NCI-H446 treated with DMSO at 0.1 percent for 48 hours (cell line): ENCODE results near the gene WTIP.
"Not testable (repeated sequence)": the region's sequence is repeated elsewhere in the genome, so short reads cannot be mapped to it uniquely, and the experiment has no call there.

ENCODE experiments used
- DNase-seq: peaks from one replicate; lab custom pipeline; 2025; lab: John Stamatoyannopoulos, UW

Gene WTIP

DNA sequence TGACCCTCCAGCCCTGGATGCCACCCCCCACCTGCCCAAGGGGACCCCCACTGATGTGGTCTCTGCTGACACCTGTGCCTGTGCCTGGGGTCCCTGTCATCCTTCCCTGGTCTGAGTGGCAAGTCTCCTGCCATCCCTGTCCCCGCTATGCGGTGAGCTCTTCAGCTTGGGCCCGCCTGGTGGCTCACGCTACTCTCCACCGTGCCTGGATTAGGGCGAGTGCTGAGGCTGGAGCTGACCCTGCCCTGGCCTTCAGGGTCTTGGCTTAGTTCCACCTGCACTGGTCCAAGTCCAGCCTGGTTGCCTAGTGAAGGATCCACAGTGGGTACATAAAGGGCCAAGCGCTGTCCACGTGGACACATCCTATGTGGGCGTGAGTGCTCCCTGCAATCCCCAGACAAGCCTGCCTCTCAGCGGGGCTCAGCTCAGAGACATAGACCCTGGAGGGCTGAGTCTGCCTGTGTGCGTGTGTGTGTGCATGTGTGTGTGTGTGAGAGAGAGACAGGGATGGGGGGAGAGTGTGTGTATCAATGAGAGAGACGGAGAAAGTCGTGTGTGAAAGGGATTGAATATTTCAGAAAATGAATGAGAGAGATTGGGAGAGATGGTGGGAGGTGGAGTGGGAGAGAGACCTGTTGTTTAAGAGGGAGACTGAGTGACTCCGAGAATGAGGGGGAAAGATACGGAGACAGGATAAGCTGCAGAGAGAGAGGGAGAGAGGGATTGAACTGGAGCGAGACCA lies 22.1 kb downstream of the WTIP start:
- DNase-seq, result no peak

DNA sequence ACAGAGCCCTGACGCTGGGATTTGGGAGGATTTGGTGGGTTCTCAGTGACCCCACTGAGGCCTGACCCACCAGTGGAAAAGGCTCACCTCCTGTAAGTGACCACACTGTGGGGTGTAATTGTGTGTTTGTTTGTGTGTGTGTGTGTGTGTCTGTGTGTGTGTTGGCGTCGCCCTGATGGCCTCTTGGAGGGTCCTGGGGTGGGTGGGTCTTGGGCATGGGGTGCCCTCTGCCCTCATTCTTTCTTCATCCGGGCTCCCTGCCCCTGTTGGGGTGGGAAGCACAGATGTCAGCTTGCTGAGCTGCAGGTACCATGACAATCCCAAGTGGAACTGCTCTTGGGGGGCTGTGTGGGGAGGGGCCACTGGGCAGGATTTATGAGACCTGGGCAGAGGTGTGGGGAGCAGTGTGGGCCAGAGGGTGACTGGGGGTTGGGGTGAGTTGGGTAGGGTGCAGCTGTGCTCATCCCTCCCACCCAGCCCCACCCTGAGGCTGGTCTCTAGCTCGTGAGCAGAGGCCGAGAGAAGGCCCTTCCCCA lies 22.8 kb downstream of the WTIP start:
- DNase-seq, result no peak

DNA sequence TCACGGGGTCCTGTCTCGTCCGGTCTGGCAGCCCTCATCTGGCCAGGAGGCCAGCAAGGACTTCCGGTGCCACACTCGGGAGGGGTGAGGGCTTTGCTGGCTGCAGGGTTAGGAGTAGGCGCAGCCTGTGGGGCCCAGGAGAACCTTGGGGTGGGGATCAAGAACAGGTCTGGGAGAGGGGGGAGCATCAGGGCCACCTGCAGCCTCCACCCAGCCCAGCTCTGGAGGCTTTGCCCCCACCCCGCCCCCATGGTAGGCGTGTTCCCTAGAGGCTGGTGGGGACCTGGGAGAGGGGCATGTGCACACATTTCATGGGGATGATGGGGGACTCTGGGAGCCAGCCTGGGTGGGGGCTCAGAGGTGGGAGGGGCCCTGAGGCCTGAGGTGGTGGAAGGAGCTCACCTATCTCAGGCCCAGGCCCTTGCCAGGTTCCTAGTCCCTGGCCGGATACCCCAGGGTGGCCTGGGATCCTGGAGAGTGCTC lies 23.3 kb downstream of the WTIP start:
- DNase-seq, result no peak

DNA sequence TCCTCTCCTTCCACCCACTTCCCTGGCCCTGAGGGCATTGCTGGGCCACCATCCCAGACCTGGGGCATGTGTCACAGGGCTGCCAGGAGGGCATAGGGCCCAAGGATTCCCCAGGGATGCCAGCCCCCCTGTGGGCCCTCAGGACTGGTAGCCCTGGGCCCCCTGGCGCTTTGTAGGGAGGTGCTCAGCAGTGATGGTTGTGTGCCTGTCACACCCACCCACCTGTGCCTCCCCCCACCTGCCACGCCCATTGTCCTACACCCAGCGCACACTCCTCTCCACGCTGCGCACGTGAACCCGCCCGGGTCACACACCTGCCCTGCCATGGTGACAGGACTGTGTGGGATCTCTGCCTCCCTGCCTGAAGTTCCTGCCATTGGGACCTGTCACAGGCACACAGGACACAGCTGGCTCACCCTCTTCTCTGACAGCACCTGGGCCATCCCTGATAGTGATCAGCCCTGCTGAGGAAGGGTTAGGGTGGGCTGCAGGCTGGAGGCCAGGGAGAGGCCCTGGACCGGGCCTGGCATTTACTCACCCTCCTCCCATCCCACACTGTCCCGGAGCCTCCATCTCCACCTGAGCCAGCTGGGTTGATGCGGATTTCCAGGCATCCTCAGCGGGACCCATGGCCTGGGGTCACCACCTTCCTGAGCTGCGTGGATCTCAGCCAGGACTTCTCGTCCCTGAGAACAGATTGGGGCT lies 23.9 kb downstream of the WTIP start:
- no peak for DNase-seq

DNA sequence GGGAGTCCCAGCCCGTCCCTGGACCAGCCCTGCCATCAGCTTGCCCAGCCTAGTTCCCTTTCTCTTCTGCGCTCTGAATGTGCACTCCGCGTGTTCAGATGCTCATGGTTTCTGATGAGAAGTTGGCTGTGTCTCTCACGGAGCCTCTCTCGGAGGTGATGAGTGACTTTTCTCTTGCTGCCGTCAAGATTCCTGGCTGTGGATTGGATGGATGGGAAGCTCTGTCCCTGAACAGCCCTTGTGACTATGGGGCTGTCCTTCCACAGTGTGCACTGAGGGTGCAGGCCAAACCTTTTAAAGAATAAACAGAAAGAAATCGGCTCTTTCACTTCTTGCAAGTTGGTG lies 24.4 kb downstream of the WTIP start:
- no peak for DNase-seq

DNA sequence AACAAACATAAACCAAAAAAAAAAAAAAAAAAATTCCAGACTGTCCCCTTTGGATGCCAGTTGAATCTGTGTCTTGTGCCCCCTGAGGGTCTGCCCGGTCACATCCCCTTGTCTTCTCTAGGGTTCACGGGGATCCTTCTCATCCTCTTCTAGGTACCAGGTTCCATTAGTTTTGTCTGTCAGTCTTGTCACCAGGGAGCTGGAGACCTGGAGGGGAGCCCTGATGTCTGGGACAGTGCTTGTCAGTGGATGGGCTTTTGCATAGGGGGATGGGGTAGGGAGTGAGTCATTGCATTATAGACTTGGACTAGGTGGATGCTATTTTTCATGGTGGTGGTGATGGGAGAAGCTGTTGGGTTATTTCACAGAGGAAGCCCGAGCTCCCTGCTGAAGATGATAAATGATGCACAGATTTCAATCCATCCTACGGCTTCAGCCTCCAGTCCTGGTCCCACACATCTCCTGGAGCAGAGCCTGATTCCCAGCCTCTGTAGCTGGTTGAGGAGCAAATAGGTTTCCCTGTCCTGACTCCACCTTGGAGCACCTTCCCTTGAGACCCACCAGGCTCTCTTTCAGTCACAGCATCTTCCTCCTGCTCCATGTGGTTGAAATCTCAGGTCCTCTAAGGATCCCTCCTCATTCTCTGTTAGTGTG lies 26.0 kb downstream of the WTIP start:
- DNase-seq, result no peak

DNA sequence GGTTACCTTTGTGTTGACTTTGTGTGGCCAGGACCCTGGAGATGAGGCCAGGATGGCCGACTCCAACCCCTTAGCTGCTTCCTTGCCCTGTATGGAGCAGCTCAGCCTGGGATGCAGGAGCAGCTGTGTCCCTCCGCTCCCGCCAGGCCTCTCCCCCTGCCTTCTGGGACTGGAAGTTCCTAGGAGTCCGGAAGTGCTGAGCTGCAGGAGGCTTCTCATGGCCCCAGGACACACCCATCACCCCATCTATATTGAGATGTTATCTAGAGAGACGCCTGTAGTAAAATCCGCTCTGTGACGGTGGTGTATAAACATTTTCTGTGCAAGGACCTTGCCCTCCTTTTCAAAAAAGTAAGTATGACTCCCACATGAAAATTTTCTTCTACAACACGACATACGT lies 27.0 kb downstream of the WTIP start:
- no peak for DNase-seq

DNA sequence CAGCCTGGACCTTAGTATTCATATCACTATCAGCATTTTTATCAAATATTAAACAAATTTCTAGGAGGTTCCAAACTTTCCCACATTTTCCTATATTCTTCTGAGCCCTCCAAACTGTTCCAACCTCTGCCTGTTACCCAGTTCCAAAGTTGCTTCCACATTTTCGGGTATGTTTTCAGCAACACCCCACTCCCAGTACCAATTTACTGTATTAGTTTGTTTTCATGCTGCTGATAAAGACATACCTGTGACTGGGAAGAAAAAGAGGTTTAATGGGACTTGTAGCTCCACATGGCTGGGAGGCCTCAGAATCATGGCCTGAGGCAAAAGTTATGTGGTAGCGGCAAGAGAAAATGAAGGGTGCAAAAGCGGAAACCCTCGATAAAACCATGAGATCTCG lies 29.3 kb downstream of the WTIP start:
- DNase-seq, result not testable (repeated sequence)

DNA sequence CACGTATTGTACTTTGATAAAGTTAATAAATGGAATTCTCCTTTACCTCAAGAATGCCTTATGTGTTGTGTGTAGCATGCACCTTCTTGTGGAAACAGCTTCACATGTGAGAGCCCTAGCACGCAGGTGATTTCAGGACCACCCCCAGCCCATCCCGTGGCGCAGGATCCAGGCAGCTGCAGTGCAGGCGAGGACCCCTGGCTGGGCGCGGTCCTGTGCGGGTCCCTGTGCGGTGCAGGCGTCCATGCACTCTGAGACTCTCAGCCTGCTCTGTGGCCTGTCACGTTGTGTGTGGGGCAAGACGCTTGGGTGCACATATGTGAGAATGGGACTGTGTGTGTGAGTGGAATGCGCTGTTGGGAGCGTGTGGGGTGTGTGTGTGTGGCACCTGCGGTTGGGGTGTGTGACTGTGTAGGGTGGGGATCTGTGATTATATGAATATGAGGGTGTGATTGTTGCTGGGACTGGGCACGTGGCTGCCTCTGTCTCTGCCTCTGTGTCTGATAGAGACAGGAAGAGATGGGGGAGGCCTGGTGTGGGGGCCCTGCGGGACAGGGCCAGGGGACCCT lies 30.8 kb downstream of the WTIP start:
- DNase-seq, result no peak

DNA sequence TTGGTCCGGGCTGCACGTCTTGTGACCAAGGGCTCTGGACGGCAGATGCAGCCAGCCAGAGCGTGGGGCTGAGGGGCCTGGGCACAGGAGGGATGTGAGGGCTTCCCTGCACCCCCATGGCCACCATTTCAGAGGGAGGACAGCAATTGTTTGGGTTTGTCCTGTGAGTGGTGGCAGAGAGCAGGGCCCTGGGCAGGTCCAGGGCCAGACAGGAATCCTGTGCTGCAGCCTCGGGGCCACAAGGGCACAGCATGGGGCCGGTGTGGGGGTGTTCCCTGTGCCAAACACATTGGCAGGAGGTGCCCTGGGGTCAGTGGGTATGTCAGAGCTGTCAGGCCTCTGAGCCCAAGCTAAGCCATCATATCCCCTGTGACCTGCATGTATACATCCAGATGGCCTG lies 32.2 kb downstream of the WTIP start:
- no peak for DNase-seq

DNA sequence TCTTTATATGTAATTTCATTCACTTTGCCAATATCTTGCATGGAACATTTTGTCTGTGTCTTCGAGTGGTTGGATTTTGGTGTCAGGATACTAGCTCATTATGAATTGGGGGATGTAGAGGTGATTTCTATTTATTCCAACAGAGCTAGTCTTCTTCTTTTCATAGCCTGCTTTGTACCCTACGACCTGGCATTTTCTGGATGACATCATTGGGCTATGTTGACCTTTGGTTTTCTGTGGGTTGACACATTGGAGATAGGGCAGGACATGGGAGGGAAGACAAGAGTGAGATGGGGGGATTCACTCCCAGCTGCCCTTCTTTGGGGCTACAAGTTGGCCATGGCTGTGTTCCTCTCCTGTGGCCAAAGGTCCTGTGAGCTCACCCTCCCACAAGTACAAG lies 38.0 kb downstream of the WTIP start:
- DNase-seq, result no peak

DNA sequence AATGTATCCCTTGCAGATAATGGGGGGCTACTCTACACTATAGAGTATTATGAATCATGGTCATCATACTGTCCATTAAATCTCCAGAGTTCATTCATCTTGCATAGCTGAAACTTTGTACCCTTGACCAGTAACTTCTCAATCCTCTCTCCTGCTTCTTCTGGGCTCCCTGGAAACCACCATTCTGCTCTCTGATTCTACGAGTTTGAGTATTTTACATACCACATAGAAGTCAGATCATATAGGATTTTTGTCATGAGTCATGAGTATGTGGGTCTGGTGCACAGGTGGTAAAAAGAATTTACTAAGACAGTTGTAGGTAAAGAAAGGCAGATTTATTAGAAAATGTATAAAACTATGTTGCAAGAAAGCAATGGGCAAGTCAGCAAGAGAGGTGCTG lies 41.9 kb downstream of the WTIP start:
- DNase-seq, result no peak

DNA sequence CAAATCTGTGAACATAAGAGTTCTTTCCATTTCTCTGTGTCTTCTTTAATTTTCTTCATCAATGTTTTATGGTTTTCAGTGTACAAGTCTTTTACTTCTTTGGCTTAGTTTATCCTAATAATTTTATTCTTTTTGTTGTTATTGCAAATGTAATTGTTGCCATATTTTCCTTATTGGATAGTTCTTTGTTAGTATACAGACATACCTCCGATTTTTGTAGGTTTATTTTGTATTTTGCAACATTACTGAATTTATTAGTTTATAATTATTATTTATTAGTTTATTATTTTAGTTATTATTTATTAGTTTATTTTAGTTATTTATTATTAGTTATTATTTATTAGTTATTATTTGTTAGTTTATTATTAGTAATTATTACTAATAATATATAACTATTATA lies 43.4 kb downstream of the WTIP start:
- DNase-seq, result no peak

DNA sequence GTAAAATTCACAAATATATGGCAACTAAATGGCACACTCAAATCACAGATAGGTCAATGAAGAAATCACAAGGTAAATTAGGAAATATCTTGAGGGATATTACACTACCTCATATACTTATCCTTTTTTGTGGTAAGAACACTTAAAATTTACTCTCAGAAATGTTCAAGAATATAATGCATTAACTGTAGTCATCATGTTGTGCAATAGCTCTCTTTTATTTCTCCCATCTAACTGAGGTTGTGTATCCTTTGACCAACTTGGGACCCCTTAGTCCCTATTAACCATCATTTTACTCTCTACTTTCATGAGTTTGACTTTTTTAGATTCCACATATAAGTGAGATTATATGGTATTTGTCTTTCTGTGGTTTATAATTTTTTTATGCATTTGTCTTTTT lies 52.6 kb downstream of the WTIP start:
- no peak for DNase-seq

DNA sequence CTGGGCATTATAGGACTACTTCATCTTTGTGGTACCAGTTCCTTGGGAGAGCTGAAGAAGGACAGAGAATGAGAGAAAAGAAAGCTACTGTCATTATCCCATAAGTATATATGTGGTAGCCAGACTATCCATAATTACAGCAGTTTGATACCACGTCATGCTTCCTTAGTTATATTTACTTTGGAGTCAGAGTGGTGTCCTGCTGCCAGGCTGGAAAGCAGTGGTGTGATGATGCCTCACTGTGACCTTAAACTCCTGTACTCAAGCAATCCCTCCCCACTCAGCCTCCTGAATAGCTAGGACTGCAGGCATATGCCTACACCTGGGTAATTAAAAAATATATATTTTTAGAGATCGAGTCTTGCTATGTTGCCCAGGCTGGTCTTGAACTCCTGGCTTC lies 57.8 kb downstream of the WTIP start:
- DNase-seq, result no peak

DNA sequence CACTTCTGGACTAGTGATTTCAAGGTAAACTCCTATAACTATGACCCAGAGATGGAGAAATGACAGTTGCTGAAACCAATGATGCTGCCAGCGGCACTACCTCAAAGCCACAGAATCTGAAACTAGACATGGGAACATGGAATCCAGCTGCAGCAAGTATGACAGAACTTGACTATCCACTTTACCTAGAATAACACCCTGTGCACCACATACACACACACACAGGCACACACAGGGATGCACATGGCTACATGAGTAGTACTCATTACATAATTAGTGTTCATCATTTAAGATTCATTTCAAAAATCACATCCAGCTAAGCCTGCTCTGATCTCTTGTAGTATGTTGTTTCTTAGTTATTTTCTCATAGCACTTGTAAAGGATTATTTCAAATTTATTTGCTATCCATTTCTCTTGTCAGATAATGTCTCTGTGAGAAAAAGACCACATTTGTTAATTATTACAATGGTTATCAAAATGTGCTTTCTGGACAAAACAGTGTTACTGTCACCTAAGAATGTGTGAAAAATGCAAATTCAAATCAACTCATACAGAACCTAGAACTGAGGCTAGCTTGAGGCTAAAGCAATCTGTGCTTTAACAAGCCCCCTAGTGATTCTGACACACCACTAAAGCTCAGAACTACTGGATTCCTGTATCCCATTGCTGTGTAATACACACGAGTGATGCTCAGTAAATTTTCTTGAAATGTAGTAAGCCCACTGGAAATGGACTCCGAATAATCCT lies 59.4 kb downstream of the WTIP start:
- DNase-seq, result no peak

DNA sequence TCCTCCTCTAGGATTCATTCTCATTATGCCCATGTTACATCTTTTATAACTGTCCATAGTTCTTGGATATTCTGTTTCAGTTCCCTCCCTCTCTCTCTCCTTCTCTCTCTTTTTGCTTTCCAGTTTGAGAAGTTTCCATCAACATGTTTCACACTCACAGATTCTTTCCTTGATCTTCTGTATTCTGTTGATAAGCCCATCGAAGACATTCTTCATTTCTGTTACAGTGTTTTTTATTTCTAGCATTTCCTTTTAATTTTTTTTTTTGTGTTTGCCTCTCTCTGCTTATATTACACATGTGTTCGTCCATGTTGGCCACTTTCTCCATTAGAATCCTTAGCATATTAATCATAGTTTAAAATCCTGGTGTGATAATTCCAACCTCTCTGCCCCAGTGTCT lies 68.3 kb downstream of the WTIP start:
- no peak for DNase-seq

DNA sequence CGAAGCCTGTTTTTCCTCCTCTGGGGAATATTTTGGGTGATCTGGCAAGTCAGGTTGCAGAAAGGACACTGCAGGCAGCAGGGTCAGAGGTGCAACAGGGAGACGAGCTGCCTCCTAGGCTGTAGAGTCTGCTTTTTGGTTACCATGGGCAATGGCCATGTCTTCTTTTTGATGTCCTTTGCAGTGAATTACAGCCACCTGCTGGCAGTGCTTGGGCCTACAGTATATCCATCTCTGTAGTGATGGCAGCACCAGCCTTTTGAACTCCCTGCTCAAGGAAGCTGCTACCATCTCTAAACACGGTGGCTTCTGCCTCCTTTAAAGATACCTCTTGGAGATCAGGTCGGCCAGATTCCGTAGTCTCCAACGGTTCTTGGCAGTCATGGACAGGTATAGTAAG lies 73.9 kb downstream of the WTIP start:
- no peak for DNase-seq

DNA sequence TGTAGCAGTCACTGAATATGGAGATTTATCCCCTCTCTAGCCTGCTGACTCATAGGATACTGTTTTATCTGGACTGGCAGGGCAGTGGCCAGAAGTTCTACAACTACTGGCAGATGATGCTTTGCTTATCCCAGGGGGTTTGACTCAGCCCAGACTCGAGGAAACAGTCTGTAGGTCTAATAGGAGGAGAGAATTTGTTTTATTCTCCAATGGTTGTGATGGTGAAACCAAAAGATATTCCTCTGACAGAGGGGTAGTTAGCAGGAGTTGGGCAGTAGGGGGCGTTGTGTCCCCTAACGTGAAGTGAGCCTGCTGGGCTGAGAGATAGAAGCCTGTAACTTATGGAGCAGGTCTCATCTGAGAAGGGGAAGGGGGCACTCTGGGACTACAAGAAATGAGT lies 74.9 kb downstream of the WTIP start:
- DNase-seq, result no peak

DNA sequence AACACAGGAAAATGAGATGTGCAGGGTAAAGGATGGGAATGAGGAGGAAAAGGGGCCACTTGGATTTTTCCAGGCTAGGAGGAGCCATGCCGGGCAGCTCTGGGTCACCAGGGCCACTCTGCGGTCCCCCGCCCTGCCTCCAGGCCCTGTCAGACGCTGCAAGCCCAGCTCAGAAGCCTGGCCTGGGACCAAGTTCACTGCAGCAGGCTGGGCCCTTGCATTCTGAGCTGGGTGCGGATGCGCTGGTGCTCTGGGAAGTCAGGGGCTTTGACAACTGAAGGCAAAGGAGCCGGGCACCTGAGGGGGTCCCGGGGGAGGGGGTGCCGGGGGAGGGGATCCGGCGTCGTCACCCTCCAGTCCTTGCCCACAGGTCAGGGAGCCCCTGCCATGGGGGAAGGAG lies 77.5 kb downstream of the WTIP start:
- DNase-seq, result no peak

DNA sequence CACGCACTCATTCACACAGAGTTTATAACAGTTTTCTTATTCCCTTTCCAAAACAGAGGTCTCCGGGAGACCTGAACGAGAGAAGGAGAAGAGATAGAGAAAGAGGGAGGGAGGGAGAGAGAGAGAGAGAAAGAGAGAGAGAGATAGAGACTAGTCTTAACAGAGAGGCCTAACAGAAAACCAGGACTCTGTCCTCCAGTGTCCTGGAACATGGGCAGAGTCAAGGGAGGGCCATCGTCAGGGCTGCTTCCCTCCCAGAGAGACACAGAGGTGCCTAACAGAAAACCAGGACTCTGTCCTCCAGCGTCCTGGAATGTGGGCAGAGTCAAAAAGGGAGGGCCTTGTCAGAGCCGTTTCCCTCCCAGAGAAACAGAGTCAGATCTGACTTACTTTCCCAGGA lies 78.7 kb downstream of the WTIP start:
- DNase-seq, result no peak
